ENCODE measurements around the gene GSPT1.
"Not testable (repeated sequence)": the region's sequence is repeated elsewhere in the genome, so short reads cannot be mapped to it uniquely, and the experiment has no call there.

The GSPT1 gene

DNA sequence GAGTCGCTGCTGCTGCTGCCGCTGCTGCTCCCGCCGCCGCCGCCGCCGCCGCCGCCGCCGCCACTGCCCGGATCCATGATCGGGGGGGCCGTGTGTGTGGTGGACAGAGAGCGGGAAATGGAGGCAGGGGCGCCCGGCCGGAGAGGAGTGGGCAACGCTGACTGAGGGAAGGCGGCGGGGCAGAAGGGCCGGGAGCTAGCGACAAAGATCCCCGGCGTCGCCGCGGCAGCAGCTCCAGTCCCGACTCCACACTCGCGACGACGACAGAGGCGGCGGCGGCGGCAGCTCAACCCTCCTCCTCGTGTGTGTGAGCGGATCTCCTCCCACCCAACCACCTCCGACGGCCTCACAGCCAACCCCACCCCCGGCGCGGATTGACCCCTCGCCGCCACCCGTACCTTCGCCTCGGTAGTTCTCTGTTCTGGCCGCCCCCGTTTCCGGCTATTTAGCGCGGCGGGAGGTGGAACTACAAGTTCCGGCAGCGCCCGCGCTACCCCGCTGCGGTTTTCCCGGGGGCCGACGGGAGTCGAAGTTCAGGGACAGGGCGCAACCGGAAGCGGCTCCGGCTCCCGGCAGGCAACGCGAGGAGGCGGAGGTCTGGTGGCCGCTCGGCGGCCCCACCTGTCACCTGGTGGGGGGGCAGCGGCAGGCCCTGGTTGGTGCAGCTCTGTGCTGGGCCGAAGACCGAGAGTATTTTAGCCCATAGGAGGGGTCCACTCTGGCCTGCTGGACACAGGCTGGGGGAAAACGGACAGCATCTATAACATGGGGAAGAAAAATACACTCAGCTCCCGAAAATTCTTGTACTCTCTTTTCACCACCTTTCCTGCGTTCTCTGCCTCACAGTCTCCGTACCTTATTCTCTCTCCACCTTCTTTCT lies at the start of gene GSPT1:
TSS of gene GSPT1 (minus strand) at position 313 of the 880 bp plus-strand sequence. CDS start at position 77, 236 bp downstream.
- DNase-seq (ENCODE audit: low read depth) = peak; percentile 95

DNA sequence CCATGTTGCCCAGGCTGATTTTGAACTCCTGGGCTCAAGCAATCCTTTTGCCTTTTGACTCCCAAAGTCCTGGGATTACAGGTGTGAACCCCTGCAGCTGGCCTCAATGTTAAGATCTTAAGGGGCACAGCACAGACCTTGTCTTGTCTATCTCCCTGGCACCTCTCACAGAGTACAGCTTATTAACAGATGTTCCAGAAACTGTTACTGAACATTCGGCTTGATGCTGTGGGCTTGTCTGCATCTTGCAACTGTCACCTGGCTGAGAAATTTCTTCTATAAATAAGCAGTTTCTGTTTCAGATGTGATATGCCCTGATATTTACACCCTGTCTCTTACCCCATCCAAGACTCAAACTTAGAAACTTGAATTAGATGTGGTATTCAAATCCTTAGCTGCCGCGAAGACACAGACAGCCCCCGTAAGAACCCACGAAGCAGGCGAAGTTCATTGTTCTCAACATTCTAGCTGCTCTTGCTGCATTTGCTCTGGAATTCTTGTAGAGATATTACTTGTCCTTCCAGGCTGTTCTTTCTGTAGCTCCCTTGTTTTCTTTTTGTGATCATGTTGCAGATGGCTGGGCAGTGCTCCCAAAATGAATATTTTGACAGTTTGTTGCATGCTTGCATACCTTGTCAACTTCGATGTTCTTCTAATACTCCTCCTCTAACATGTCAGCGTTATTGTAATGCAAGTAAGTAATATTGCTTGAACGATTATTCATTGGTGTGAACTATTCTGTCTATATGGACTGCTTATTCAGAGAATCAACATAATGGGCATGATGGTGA lies 49.2 kb upstream of the GSPT1 start, which contains the start of gene TNFRSF17:
TSS of gene TNFRSF17 (plus strand) at position 450 of the 791 bp plus-strand sequence. CDS start at position 565, 115 bp downstream.
- no peak for DNase-seq (ENCODE audit: low read depth)

DNA sequence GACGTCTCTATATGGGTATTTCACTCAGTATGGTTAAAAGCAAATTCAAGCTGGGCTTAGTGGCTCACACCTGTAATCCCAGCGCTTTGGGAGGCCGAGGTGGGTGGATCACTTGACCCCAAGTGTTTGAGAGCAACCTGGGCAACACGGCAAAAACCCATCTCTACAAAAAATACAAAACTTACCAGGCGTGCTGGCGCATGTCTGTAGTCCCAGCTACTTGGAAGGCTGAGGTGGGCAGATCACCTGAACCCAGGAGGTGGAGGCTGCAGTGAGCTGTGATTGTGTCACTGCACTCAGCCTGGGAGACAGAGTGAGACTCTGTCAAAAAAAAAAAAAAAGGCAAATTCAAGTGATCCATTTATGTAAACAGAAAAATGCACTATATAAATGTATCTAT lies 48.0 kb upstream of the GSPT1 start:
- DNase-seq (ENCODE audit: low read depth) = no peak

DNA sequence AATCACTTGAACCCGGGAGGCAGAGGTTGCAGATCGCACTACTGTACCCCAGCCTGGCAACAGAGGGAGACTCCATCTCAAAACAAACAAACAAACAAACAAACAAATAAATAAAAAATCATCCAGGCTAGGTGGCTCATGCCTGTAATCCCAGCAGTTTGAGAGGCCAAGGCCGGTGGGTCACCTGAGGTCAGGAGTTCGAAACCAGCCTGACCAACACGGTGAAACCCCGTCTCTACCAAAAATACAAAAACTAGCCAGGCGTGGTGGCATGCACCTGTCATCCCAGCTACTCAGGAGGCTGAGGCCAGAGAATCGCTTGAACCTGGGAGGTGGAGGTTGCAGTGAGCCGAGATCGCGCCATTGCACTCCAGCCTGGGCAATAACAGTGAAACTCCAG lies 47.2 kb upstream of the GSPT1 start:
- not testable (repeated sequence) for DNase-seq (ENCODE audit: low read depth)

DNA sequence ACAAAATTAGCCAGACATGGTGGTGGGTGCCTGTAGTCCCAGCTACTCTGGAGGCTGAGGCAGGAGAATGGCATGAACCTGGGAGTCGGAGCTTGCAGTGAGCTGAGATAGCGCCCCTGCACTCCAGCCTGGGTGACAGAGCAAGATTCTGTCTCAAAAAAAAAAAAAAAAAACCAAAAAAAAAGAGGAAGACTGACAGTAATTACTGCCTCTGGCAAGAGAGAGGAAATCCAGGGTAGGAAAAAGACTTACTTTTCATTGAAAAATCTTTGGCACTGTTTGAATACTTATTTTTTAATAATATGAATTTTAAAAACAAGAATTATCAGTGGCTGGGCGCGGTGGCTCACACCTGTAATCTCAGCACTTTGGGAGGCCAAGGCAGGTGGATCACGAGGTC lies 46.7 kb upstream of the GSPT1 start:
- not testable (repeated sequence) for DNase-seq (ENCODE audit: low read depth)

DNA sequence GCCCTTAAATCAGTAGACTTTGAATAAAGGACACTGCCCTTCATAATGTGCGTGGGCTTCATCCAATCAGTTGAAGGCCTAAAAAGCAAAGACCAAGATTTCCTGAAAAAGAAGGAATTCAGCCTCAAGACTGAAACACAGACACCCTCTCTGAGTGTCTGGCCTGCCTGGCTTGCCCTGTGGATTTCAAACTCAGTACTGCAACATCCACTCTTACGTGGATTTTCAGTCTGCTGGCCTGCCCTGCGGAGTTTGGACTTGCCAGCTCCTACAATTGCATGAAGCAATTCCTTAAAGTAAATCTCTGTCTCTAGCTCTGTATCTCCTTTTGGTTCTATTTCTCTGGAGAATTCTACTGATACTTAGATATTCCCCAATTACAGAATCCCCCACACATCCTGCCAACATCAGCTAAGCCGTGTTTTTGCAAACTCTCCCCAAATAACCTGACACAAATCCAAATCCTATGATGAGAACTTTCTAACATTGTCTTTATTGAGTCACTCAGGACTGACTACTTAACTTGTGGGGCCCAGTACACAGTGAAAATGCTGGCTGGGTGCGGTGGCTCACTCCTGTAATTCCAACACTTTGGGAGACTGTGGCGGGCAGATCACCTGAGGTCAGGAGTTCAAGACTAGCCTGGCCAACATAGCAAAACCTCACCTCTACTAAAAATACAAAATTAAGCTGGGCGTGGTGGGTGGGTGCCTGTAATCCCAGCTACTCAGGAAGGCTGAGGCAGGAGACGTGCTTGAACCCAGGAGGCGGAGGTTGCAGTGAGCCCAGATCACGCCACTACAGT lies 42.0 kb upstream of the GSPT1 start:
- no peak for DNase-seq (ENCODE audit: low read depth)

DNA sequence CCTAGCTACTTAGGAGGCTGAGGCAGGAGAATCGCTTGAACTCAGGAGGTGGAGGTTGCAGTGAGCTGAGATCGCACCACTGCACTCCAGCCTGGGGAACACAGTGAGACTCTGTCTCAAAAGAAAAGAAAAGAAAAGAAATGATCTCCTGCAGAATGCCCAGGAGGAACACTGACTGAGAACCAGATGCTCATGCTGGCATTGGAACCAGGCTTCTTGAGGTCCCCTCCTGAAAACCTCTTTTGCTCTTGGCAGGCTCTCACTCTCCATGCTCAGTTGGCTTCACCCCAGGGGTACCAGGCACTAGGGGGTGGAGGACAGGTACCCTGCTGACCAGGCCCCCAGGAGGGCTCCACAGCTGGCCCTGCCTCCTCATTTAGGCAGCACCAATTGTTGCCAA lies 40.8 kb upstream of the GSPT1 start:
- DNase-seq (ENCODE audit: low read depth) = no peak

DNA sequence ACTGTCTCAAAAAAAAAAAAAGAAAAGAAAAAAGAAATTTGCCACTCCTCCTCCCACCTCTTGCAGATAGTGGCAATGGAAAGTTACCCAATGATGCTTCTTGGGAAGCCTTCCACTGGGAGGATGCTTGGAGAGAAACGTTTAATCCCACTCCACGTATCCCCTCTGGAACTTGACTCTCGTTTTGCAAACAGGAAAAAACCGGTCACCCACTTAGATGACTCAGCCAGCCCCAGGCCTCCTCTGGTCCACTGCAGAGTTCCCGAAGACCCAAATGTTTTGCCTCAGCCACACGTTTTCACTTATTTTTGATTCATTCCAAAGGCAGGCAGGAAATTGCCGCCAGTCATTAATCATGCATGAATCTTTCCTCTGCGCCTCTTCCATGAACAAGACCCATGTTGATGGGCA lies 40.0 kb upstream of the GSPT1 start:
- no peak for DNase-seq (ENCODE audit: low read depth)

DNA sequence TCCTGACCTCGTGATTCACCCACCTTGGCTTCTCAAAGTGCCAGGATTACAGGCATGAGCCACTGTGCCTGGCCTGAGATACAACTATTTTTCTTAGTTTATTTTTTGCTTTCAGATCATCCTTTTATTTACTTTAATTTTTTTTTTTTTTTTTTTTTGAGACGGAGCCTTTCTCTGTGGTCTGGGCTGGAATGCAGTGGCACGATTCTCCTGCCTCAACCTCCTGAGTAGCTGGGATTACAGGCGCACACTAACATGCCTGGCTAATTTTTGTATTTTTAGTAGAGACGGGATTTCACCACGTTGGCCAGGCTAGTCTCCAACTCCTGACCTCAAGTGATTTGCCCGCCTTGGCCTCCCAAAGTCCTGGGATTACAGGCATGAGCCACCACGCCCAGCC lies 37.8 kb upstream of the GSPT1 start:
- not testable (repeated sequence) for DNase-seq (ENCODE audit: low read depth)

DNA sequence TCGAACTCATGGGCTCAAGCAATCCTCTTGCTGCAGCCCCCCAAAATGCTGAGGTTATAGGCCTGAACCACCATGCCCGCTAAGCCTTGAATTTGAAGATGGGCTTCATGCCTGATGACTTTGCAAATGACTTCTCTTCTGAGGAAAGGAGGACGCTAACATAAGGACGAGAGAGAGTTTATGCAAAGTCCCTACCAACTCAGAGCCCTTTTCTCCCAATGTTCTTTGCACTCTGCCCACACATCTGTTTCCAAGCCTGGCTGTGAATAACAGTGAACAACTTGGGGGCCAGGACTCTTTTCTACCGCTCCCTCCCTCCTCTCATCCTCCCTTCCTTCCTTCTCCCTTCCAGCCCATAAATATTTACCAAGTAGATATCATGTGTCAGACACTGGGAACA lies 34.6 kb upstream of the GSPT1 start:
- DNase-seq (ENCODE audit: low read depth) = no peak

DNA sequence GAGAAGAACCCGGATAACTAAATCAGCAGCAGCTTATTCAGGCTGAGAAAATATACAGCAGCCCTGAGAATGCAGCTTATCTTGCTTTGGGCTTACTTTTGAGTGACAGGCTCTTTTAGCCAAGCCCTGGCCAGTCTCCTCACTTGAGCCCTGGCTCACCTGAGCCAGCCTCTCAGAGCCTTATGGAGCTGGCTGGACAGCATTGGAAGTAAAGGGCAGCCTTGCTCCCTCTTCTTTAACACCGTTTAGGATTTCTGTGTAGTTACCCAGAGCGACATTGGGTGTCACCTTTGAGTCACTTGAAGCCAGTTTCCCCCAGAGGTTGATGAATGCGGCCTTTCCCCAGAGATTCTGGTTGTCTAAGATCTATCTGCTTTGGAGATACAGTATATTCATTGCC lies 33.8 kb upstream of the GSPT1 start:
- DNase-seq (ENCODE audit: low read depth) = no peak

DNA sequence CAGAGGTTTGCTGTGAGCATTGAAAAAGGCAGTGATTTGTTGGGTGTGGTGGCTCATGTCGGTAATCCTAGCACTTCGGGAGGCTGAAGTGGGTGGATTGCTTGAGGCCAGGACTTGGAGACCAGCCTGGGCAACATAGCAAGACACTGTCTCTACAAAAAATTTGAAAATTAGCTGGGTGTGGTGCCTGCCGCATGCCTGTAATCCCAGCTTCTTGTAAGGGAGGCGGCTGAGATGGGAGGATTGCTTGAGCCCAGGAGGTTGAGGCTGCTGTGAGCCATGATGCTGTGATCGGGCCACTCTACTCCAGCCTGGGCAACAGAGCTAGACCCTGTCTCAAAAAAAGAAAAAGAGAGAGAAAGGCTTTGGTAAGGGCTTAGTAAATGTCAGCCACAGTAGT lies 33.1 kb upstream of the GSPT1 start:
- DNase-seq (ENCODE audit: low read depth) = no peak

DNA sequence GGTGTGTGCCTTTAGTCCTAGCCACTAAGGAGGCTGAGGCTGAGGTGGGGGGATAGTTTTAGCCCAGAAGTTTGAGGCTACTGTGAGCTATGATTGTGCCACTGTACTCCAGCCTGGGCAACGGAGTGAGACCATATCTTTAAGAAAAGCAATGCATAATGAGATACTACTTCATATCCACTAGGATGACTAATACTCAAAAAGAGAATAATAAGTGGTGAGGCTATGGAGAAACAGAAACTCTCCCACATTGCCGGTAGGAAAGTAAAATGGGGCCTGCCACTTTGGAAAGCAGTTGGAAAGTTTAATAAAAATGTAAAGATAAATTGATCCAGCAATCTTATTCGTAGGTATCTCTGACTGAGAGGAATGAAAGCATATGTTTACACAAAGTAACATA lies 30.7 kb upstream of the GSPT1 start:
- DNase-seq (ENCODE audit: low read depth) = no peak

DNA sequence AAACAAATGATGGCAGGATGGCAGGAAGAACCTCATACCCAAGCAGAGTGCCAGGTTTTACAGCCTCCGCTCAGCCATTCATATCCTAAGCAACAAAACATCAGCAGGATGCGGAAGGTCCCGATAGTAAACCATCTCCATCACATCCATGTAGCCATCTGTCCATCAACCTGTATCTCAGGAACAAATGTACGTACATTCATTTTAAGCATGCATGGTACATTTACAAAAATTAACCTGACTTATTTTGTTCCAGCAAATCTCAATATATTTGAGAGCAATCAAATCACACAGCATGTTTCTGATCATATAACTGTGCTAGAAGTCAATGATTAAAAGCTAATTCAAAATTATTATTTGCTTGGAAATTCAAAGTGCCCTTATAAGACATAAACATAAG lies 26.2 kb upstream of the GSPT1 start, which contains the start of gene NPIPB2:
TSS of gene NPIPB2 (minus strand) at position 101 of the 400 bp plus-strand sequence. CDS start at position 101, 0 bp downstream.
- not testable (repeated sequence) for DNase-seq (ENCODE audit: low read depth)

DNA sequence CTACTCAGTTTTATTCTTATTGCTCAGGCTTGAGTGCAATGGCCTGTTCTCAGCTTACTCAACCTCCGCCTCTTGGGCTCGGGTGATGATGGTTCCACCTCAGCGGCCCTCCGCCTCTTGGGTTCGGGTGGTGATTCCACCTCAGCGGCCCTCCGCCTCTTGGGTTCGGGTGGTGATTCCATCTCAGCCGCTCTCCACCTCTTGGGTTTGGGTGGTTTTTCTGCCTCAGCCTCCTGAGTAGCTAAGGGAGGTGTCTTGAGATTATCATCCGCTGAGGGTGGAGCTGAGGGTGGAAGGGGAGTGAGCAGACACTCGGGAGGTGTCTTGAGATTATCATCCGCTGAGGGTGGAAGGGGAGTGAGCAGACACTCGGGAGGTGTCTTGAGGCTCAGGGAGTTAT lies 11.6 kb upstream of the GSPT1 start:
- DNase-seq (ENCODE audit: low read depth) = not testable (repeated sequence)

DNA sequence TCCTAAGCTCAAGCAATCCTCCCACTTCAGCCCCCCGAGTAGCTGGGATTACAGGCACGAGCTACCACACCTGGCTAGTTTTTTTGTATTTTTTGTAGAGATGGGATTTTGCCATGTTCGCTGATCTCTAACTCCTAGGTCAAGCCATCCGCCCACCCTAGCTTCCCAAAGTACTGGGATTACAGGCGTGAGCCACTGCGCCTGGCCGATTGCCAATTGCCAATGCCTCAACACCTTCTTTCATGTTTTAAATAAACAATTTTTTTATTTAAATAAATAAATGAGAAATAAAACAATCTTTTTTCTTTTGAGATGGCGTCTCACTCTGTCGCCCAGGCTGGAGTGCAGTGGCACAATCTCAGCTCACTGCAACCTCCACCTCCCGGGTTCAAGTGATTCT lies 8.3 kb upstream of the GSPT1 start:
- DNase-seq (ENCODE audit: low read depth) = not testable (repeated sequence)

DNA sequence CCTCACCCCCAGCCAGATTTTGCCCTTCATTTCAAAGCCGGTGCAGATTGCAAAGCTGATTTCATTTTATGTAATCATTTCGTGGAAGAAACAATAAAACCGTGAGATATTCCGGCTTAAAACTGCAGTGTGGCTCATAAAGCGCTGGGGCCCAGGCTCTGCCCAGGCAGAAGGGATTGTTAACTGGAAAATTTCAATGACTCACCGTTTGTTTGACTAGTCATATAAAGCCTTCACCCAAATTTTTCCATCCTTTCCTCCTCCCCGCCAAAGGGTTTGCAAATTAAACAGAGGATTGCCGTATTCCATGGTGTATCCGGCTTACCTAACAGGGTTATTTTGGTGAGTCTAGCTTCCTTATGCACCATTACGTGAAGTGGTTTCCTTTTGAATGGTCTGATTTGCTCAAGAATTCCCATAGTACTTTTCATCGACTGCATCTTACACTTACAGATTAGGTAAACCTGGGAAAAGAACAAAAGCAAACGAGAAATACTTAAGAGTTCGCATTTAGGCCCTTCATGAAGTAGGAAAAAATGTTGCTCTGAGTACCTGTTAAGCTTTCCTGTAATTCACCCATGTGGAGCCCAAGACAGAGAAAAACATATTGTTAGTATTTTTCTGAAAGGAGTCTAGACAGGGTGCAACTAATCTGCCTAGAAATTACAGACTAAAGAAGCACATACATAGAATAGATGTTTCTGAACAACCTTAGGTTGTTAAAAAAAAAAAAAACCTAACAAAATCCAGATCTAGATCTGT lies 949 bp upstream of the GSPT1 start:
- no peak for DNase-seq (ENCODE audit: low read depth)

DNA sequence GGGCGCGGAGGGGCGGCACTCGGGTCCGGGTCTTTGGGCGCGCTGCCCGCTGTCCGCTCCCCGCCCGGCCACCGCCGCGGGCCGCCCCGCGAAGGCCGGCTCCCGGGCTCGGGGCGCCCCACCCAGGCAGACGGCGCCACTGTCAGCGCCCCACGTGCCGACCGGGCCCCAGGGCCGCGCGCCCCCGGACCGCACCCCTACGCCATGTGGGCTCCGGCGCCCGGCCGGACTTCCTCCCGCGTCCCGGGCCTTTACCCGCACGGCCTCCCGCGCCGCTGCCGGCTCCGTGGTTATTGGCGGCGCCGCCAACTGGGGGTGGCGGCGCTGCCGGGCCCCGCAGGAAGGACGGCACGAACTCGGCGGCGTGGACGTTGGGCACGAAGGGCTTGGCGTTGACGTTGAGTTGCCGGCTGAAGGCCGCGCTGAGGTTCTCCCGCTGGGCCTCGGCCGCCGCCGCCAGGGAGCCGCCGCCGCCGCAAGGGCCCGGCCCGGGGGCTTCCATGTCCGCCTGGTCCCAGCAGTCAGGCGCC lies 577 bp downstream of the GSPT1 start:
- DNase-seq (ENCODE audit: low read depth) = peak; percentile 2

DNA sequence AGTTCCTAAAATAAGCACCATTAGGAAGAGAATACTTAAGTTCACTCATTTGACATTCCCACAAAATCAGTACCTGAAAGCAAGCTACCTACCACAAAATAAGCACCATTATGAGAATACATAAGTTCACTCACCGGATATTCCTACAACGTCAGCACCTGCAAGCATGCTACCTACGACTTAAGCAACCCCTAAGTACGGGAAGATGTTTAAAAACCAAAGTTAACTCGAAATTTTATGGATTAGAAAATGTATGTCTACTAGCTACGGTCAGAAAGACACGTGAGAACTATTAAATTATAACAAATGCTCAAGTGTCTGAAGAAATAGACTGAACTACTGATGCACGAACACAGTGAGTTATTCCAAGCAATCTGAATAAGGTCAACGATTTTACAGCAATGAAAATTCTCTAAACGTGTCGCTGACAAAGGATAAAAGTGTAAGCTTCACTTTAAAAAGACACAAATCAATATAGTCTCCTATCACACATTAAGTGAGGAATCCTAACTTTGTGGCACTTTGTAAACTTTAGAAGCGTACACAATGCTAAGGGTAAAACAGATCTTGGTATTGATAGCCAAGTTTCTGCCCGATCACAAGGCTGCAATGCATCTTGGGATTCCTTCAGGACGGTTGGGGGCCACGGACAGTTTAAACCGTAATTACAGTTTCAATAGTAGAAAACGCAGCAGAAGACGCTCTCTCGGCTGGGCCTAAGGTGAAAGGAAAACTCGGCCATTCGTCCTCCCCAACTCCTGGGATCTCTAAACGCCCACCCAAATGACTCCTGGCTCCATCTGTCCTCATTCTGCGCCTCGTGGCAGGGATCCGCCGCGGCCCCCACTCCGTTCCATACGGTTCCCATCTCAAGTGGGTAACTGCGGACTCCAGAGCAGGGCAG lies 1.3 kb downstream of the GSPT1 start:
- DNase-seq (ENCODE audit: low read depth) = no peak

Data from stimulated activated CD8-positive, alpha-beta memory T cell treated with anti-CD3 and anti-CD28 coated beads, Interleukin-15, amount 100 ng/mL, for 1 hour (primary cell).